HL-60/S4 (cell line): ENCODE measurements around the gene CABCOCO1.

ENCODE experiments used
- in situ Hi-C: fragments of 300-500 bp; cut with MboI; formaldehyde crosslinking; loops from 2 replicates; pipeline ENCODE4 v1.14.3; 2022; ENCODE audit warnings: low sequenced_read_pairs

CABCOCO1 gene

GRCh38 chr10:61812052-61812721, 149.5 kb downstream of the CABCOCO1 start:
- in situ Hi-C loops = no loop called here

- in situ Hi-C loops = no loop called here
These were observed 150.2 kb downstream of the CABCOCO1 start for GRCh38 chr10:61812920-61813319.

GRCh38 chr10:61814160-61814559, 151.4 kb downstream of the CABCOCO1 start:
- in situ Hi-C loops = no loop called here

GRCh38 chr10:61815496-61815895, 152.8 kb downstream of the CABCOCO1 start:
- in situ Hi-C loops = no loop called here
